ENCODE data around the gene MPO. TPM values are rescaled to one million over a fixed set of nuclear protein-coding genes. Genes with fewer than 3 reads are reported as not detected.

The MPO gene
- total and polyA plus RNA-seq, 2 of the 8 experiments (the other 6 are each of a cell fraction or from before 2014, with no cell fraction given): 0.06 to 0.74 TPM

DNA sequence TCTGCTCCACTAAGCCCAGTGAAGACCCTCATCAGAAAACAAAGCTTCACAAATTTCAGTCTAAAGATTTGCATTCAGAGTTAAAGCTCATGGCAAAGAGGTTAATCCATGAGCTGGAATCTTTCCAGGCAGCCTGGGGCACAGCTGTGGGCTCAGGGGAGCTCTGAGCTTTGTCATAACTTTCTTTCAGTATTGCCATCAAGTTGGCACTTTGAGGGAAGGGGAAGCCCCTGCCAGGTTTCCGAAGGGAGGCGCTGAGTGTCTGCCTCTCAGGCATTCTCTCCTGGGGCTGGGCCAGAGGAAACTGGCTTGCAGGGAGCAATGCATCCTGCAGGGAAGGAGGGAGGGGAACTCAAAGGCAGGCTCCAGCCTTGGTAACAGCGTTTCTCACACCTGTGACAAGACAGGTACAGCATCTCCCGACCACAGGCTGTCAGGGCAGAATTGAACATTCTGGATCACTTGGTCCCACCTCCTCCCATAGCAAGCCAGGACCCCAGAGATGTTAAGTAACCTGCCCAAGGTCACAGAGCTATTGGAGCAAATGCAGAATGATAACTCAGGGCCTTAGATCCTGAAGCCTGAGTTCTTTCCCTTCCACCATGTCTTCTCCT is 38.5 kb downstream of the MPO start (continued):
- TF ChIP-seq, protein P1, sequence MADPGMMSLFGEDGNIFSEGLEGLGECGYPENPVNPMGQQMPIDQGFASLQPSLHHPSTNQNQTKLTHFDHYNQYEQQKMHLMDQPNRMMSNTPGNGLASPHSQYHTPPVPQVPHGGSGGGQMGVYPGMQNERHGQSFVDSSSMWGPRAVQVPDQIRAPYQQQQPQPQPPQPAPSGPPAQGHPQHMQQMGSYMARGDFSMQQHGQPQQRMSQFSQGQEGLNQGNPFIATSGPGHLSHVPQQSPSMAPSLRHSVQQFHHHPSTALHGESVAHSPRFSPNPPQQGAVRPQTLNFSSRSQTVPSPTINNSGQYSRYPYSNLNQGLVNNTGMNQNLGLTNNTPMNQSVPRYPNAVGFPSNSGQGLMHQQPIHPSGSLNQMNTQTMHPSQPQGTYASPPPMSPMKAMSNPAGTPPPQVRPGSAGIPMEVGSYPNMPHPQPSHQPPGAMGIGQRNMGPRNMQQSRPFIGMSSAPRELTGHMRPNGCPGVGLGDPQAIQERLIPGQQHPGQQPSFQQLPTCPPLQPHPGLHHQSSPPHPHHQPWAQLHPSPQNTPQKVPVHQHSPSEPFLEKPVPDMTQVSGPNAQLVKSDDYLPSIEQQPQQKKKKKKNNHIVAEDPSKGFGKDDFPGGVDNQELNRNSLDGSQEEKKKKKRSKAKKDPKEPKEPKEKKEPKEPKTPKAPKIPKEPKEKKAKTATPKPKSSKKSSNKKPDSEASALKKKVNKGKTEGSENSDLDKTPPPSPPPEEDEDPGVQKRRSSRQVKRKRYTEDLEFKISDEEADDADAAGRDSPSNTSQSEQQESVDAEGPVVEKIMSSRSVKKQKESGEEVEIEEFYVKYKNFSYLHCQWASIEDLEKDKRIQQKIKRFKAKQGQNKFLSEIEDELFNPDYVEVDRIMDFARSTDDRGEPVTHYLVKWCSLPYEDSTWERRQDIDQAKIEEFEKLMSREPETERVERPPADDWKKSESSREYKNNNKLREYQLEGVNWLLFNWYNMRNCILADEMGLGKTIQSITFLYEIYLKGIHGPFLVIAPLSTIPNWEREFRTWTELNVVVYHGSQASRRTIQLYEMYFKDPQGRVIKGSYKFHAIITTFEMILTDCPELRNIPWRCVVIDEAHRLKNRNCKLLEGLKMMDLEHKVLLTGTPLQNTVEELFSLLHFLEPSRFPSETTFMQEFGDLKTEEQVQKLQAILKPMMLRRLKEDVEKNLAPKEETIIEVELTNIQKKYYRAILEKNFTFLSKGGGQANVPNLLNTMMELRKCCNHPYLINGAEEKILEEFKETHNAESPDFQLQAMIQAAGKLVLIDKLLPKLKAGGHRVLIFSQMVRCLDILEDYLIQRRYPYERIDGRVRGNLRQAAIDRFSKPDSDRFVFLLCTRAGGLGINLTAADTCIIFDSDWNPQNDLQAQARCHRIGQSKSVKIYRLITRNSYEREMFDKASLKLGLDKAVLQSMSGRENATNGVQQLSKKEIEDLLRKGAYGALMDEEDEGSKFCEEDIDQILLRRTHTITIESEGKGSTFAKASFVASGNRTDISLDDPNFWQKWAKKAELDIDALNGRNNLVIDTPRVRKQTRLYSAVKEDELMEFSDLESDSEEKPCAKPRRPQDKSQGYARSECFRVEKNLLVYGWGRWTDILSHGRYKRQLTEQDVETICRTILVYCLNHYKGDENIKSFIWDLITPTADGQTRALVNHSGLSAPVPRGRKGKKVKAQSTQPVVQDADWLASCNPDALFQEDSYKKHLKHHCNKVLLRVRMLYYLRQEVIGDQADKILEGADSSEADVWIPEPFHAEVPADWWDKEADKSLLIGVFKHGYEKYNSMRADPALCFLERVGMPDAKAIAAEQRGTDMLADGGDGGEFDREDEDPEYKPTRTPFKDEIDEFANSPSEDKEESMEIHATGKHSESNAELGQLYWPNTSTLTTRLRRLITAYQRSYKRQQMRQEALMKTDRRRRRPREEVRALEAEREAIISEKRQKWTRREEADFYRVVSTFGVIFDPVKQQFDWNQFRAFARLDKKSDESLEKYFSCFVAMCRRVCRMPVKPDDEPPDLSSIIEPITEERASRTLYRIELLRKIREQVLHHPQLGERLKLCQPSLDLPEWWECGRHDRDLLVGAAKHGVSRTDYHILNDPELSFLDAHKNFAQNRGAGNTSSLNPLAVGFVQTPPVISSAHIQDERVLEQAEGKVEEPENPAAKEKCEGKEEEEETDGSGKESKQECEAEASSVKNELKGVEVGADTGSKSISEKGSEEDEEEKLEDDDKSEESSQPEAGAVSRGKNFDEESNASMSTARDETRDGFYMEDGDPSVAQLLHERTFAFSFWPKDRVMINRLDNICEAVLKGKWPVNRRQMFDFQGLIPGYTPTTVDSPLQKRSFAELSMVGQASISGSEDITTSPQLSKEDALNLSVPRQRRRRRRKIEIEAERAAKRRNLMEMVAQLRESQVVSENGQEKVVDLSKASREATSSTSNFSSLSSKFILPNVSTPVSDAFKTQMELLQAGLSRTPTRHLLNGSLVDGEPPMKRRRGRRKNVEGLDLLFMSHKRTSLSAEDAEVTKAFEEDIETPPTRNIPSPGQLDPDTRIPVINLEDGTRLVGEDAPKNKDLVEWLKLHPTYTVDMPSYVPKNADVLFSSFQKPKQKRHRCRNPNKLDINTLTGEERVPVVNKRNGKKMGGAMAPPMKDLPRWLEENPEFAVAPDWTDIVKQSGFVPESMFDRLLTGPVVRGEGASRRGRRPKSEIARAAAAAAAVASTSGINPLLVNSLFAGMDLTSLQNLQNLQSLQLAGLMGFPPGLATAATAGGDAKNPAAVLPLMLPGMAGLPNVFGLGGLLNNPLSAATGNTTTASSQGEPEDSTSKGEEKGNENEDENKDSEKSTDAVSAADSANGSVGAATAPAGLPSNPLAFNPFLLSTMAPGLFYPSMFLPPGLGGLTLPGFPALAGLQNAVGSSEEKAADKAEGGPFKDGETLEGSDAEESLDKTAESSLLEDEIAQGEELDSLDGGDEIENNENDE (IDR thresholded peaks at IDR 0.05; ENCODE audit: insufficient replicate concordance, low read length): no peak
- TF ChIP-seq CHD1 (IDR thresholded peaks at IDR 0.05; ENCODE audit: low read depth, low read length) (no peak), SAP30 (IDR thresholded peaks at IDR 0.05; ENCODE audit: insufficient read depth, insufficient replicate concordance, low read length) (no peak), KDM5A (IDR thresholded peaks at IDR 0.05; ENCODE audit: low read length) (no peak), EP300 (IDR thresholded peaks at IDR 0.05; ENCODE audit: borderline replicate concordance in 1 of 2, low read depth in 2 of 2, low read length in 2 of 2) (no peak), JUND (IDR thresholded peaks at IDR 0.05; ENCODE audit: low read length) (no peak), FOSL1 (IDR thresholded peaks at IDR 0.05; ENCODE audit: insufficient read depth, low read depth, low read length) (no peak), ASH2L (IDR thresholded peaks at IDR 0.05; ENCODE audit: low read length) (no peak), CHD2 (IDR thresholded peaks at IDR 0.05; ENCODE audit: low read length) (no peak)
- TF ChIP-seq, protein P2, sequence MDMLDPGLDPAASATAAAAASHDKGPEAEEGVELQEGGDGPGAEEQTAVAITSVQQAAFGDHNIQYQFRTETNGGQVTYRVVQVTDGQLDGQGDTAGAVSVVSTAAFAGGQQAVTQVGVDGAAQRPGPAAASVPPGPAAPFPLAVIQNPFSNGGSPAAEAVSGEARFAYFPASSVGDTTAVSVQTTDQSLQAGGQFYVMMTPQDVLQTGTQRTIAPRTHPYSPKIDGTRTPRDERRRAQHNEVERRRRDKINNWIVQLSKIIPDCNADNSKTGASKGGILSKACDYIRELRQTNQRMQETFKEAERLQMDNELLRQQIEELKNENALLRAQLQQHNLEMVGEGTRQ (IDR thresholded peaks at IDR 0.05; ENCODE audit: low read length): no peak
